ENCODE data around the gene RPGRIP1L.
"Not testable (repeated sequence)": the region's sequence is repeated elsewhere in the genome, so short reads cannot be mapped to it uniquely, and the experiment has no call there.

The RPGRIP1L gene

GRCh38 chr16:53711390-53711789, 7.7 kb upstream of the RPGRIP1L start:
- DNase-seq = peak; percentile 23

- no peak for DNase-seq
These were observed 4.8 kb upstream of the RPGRIP1L start for GRCh38 chr16:53708490-53708889.

- no peak for DNase-seq
These were observed 4.0 kb upstream of the RPGRIP1L start for GRCh38 chr16:53707671-53708070.

GRCh38 chr16:53704445-53704813, 770 bp upstream of the RPGRIP1L start:
- no peak for DNase-seq

- not testable (repeated sequence) for DNase-seq
These were observed 5.4 kb downstream of the RPGRIP1L start for GRCh38 chr16:53698271-53698670.

- peak; percentile 34 for DNase-seq
These were observed 8.6 kb downstream of the RPGRIP1L start for GRCh38 chr16:53695070-53695469.

GRCh38 chr16:53693320-53693719, 10.3 kb downstream of the RPGRIP1L start:
- DNase-seq = no peak

GRCh38 chr16:53692146-53692545, 11.5 kb downstream of the RPGRIP1L start:
- DNase-seq = no peak

- DNase-seq = no peak
These were observed 12.9 kb downstream of the RPGRIP1L start for GRCh38 chr16:53690771-53691170.

GRCh38 chr16:53689636-53690035, 14.0 kb downstream of the RPGRIP1L start:
- no peak for DNase-seq

- DNase-seq = no peak
These were observed 16.9 kb downstream of the RPGRIP1L start for GRCh38 chr16:53686710-53687109.

GRCh38 chr16:53685334-53685733, 18.3 kb downstream of the RPGRIP1L start:
- DNase-seq = not testable (repeated sequence)

GRCh38 chr16:53681354-53681753, 22.3 kb downstream of the RPGRIP1L start:
- DNase-seq = no peak

- DNase-seq = no peak
These were observed 22.9 kb downstream of the RPGRIP1L start for GRCh38 chr16:53680756-53681155.

GRCh38 chr16:53678756-53679343, 24.8 kb downstream of the RPGRIP1L start:
- DNase-seq = no peak

GRCh38 chr16:53678155-53678554, 25.5 kb downstream of the RPGRIP1L start:
- no peak for DNase-seq

- no peak for DNase-seq
These were observed 30.5 kb downstream of the RPGRIP1L start for GRCh38 chr16:53673189-53673588.

- DNase-seq = no peak
These were observed 31.2 kb downstream of the RPGRIP1L start for GRCh38 chr16:53672461-53672860.

- no peak for DNase-seq
These were observed 34.8 kb downstream of the RPGRIP1L start for GRCh38 chr16:53668869-53669268.

- DNase-seq = no peak
These were observed 36.8 kb downstream of the RPGRIP1L start for GRCh38 chr16:53666786-53667415.

- no peak for DNase-seq
These were observed 38.8 kb downstream of the RPGRIP1L start for GRCh38 chr16:53664724-53665345.

GRCh38 chr16:53662072-53662471, 41.6 kb downstream of the RPGRIP1L start:
- DNase-seq = no peak

- no peak for DNase-seq
These were observed 48.7 kb downstream of the RPGRIP1L start for GRCh38 chr16:53654946-53655345.

GRCh38 chr16:53651357-53651756, 52.3 kb downstream of the RPGRIP1L start:
- peak; percentile 30 for DNase-seq

GRCh38 chr16:53646506-53646905, 57.2 kb downstream of the RPGRIP1L start:
- no peak for DNase-seq

All from NCI-H226 (cell line).